ENCODE data around the gene H1-8.

DNA sequence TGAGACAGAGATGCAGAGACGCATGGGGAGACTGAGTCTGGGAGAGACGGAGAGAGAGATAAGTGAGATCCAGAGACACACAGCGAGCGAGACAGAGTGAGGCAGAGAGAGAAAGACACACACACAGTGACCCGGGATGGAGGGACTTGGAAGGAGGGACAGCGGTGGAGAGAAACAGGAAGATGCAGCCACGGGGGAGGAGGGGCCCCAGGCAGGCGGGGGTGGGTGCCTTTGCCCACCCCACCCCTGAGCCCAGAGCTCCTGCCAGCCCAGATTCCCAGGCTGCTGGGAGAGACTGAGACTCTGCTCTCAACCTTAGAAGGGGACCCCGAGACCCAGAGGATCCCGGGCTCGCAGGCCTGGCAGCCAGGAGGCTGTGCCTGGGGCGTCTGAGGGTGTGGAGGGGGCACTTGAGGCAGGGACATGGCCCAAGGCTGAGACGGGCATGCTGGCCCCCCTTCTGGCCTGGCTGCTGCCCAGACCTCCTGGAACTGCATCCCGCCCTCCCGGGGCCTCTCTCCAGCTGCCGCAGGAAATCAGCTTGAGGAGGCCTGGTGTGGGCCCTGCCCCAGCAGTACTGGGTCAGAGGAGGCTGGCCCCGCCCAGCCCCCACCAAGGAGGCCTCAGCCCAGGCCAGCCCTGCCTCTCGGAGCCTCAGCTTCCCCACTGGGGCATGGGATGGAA lies 18.1 kb downstream of the H1-8 start:
- no peak for TF ChIP-seq FOS (IDR thresholded peaks at IDR 0.05; ENCODE audit: extremely low read depth, insufficient read length)
- TF ChIP-seq ZNF324 (CRISPR knock-in tag; IDR thresholded peaks at IDR 0.05) = no peak
- no peak for TF ChIP-seq SP1 (CRISPR knock-in tag; IDR thresholded peaks at IDR 0.05)
- TF ChIP-seq POLR2A (conservative IDR thresholded peaks at IDR 0.05) = no peak
- TF ChIP-seq POLR2AphosphoS5 (IDR thresholded peaks at IDR 0.05; ENCODE audit: control insufficient read depth, insufficient read depth, low read depth, low read length) = no peak
- TF ChIP-seq BHLHE40 (IDR thresholded peaks at IDR 0.05; ENCODE audit: low read length) = no peak
- TF ChIP-seq KLF6 (CRISPR knock-in tag; IDR thresholded peaks at IDR 0.05; ENCODE audit: borderline replicate concordance) = no peak
- no peak for TF ChIP-seq EHMT2 (IDR thresholded peaks at IDR 0.05)
- no peak for TF ChIP-seq ZBED1 (IDR thresholded peaks at IDR 0.05)
- TF ChIP-seq MTA2 (IDR thresholded peaks at IDR 0.05; ENCODE audit: low read depth) = no peak
- no peak for TF ChIP-seq TAF7 (tag; IDR thresholded peaks at IDR 0.05)
